BJ (cell line): ENCODE results near the gene VWA8. TPM values are rescaled to one million over a fixed set of nuclear protein-coding genes. Genes with fewer than 3 reads are reported as not detected.

Experiments
- CTCF ChIA-PET: fragments of 350-600 bp; formaldehyde crosslinking; extraction: SDS; loops from one replicate; lab custom pipeline; 2021; ENCODE audit warnings: antibody characterized with exemption, inconsistent platforms; lab: Yijun Ruan, JAX
- POLR2A ChIA-PET: fragments of 300-600 bp; sonication (Branson Sonifier 250); formaldehyde crosslinking; extraction: SDS; loops from one replicate; lab custom pipeline; 2021; ENCODE audit warnings: antibody characterized with exemption; lab: Charles Lee
- DNase-seq: peaks from one replicate; pipeline ENCODE4 v3.0.0-alpha.2; 2011; ENCODE audit warnings: low read depth
- H3K27me3 ChIP-seq: 2 replicates; pipeline ENCODE4 v1.6.0; 2011; ENCODE audit warnings: low read length; ENCODE audit not compliant: control insufficient read depth, insufficient read depth
- H3K36me3 ChIP-seq: 2 replicates; pipeline ENCODE4 v1.5.1; 2011; ENCODE audit warnings: low read length; ENCODE audit not compliant: control insufficient read depth, insufficient read depth
- H3K4me3 ChIP-seq: 2 replicates; pipeline ENCODE4 v1.5.1; 2011; ENCODE audit warnings: low read depth, mild to moderate bottlenecking, control low read depth, low read length
- polyA plus RNA-seq: library from polyadenylated mRNA; depleted of rRNA; stranded (reverse); fragments of >200 nt; gene quantifications from 2 replicates; pipeline ENCODE4 v1.2.3, GENCODE V29; 2011
- TF ChIP-seq, protein P1 (sequence below): IDR thresholded peaks from 2 replicates; pipeline ENCODE4 v1.5.1; 2011; ENCODE audit warnings: low read depth, mild to moderate bottlenecking, control low read depth, inconsistent platforms, low read length, moderate library complexity; ENCODE audit not compliant: insufficient read depth

Gene VWA8
- polyA plus RNA-seq, 1 experiment: 5.9 TPM

DNA sequence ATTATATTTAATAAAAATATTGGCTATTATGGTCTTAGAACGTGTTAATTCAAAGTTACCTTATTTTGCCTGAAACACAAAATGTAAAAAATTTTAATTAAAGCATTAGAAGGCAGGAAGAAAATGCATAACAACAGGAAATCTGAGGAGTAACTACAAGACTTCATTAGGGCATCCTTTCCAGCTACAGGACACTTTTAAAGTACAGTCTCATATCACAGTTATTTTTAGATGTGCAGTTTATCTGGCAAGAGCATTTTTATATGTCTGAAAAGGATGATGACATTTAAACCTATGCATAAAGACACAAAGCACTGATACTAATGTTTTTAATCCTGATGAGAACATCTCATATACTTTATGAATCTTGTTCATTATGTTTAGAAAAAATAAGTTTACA, 247.5 kb downstream of the VWA8 start:
- POLR2A ChIA-PET: no interaction called here

GRCh38 chr13:41710771-41711170, 250.1 kb downstream of the VWA8 start:
- no peak overlapping the region for H3K4me3 ChIP-seq
- TF ChIP-seq, protein P1, sequence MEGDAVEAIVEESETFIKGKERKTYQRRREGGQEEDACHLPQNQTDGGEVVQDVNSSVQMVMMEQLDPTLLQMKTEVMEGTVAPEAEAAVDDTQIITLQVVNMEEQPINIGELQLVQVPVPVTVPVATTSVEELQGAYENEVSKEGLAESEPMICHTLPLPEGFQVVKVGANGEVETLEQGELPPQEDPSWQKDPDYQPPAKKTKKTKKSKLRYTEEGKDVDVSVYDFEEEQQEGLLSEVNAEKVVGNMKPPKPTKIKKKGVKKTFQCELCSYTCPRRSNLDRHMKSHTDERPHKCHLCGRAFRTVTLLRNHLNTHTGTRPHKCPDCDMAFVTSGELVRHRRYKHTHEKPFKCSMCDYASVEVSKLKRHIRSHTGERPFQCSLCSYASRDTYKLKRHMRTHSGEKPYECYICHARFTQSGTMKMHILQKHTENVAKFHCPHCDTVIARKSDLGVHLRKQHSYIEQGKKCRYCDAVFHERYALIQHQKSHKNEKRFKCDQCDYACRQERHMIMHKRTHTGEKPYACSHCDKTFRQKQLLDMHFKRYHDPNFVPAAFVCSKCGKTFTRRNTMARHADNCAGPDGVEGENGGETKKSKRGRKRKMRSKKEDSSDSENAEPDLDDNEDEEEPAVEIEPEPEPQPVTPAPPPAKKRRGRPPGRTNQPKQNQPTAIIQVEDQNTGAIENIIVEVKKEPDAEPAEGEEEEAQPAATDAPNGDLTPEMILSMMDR: no peak
- no peak for DNase-seq
- no peaks in the 10 kb centered on the region for H3K27me3 ChIP-seq
- ChIA-PET POLR2A (no interaction called here), CTCF (interaction anchor here (1.4 to 1.7 kb wide), 2 partner anchors 43 to 234 kb away, joined by 4 to 5 read pairs; no protein-coding TSS in a partner anchor)
- H3K36me3 ChIP-seq: no peaks in the 10 kb centered on the region

More for the DNA sequence above, 247.5 kb downstream of the VWA8 start:
- Histone ChIP-seq H3K36me3 (no peaks in the 10 kb centered on the region), H3K27me3 (no peaks in the 10 kb centered on the region), H3K4me3 (no peak overlapping the region)
- DNase-seq: no peak
- CTCF ChIA-PET: interaction anchor here (0.7 to 1.1 kb wide), 3 partner anchors 9 to 432 kb away, joined by 3 to 4 read pairs (median 4); no protein-coding TSS in a partner anchor
- TF ChIP-seq, protein P1: no peak

DNA sequence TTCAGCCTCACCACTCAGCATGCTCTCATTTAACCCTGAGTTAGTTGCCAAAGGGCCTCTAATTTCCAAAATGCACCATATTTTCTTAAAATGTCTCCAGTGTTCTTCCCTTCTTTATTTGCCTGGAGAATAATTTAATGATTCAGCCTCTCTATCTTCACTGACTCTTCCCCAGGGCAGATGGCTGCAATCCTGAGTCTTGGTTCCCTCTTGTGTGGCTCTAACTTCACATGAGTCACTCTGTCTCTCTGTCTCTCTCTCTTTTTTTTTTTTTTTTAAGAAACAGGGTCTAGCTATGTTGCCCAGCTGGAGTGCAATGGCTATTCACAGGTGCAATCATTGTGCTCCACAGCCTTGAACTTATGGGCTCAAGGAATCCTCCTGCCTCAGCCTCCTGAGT, 251.4 kb downstream of the VWA8 start:
- ChIA-PET CTCF (no interaction called here), POLR2A (no interaction called here)
- no peak overlapping the region for H3K4me3 ChIP-seq
- TF ChIP-seq, protein P1: no peak
- no peak for DNase-seq
- no peaks in the 10 kb centered on the region for H3K27me3 ChIP-seq
- no peaks in the 10 kb centered on the region for H3K36me3 ChIP-seq

DNA sequence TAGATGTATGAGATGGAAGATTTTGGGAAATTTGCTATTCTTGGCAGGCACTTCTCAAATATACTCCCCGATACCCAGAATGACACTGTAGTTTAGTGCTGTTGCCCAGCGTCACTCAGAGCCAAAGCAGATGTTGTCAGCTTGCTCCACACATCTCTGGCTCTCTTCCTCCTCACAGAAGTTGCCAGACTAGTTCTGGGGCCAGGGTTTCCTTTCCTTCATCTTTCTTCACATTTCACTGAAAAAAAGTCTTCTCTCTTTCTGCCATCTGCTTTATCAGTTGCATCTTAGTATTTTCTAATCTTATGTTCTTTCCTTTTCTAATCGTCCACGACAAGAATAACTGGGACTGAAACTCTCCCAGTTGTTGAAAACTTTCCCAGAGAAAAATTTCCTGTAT, 252.2 kb downstream of the VWA8 start:
- no peak overlapping the region for H3K4me3 ChIP-seq
- no peaks in the 10 kb centered on the region for H3K36me3 ChIP-seq
- ChIA-PET POLR2A (no interaction called here), CTCF (no interaction called here)
- TF ChIP-seq, protein P1: no peak
- no peaks in the 10 kb centered on the region for H3K27me3 ChIP-seq
- DNase-seq: no peak

DNA sequence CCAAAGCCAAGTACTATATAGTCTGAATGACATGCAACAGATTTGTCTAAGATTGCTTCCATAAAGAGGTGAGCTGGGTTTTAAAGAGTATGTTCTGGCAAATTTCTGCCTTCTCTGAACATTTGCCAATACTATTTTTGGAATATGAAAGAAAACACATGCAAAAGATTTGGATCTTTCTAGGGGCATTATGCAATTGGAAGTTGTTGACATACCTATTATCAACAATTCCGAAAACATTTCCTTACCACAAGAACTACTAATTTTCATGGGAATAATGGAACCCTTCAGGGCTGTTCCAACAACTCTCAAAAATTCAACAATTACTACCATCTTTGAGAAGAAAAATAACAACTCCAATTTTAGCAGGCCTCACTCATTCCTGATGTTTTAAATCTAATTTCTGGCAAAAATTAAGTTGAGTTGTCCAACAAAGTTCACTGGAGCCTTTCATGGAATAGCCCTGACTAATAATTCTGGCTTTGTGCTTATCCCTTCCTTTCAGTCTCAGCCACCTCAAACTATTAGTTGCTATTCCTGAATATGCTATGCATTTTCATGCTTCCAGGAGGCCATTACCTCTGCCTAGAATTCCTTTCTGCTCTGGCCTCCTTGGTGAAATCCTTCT, 253.6 kb downstream of the VWA8 start:
- TF ChIP-seq, protein P1: no peak
- Histone ChIP-seq H3K4me3 (no peak overlapping the region), H3K27me3 (no peaks in the 10 kb centered on the region), H3K36me3 (no peaks in the 10 kb centered on the region)
- no peak for DNase-seq
- ChIA-PET CTCF (interaction anchor here (1.5 kb wide), 1 partner anchor 39 kb away, joined by 4 read pairs; no protein-coding TSS in a partner anchor), POLR2A (no interaction called here)
